Measurements from ENCODE around the gene ZFP2.
A peak's percentile ranks its signal among the peaks of the same experiment; 100 is the strongest.
"Not testable (repeated sequence)": the region's sequence is repeated elsewhere in the genome, so short reads cannot be mapped to it uniquely, and the experiment has no call there.

Gene ZFP2

GRCh38 chr5:178895615-178896571 lies at the start of gene ZFP2:
Gene ZFP2, plus strand, starts transcription at chr5:178895913. Its CDS starts 35,401 bp downstream, at chr5:178931314.
- DNase-seq, result peak; percentile 42

GRCh38 chr5:178849316-178849715 lies 46.4 kb upstream of the ZFP2 start:
- DNase-seq, result no peak

- DNase-seq, result no peak
Measured at GRCh38 chr5:178851951-178852350, 43.8 kb upstream of the ZFP2 start.

- DNase-seq, result no peak
Measured at GRCh38 chr5:178854284-178854683, 41.4 kb upstream of the ZFP2 start.

GRCh38 chr5:178859625-178860521 lies 35.8 kb upstream of the ZFP2 start, which contains the start of gene ZNF354B:
Gene ZNF354B, plus strand, starts transcription at chr5:178859953. Its CDS starts 1,095 bp downstream, at chr5:178861048.
- DNase-seq, result peak; percentile 74

- DNase-seq, result not testable (repeated sequence)
Measured at GRCh38 chr5:178860615-178861014, 35.1 kb upstream of the ZFP2 start.

GRCh38 chr5:178861627-178862026 lies 34.1 kb upstream of the ZFP2 start:
- no peak for DNase-seq

- no peak for DNase-seq
Measured at GRCh38 chr5:178866946-178867345, 28.8 kb upstream of the ZFP2 start.

- no peak for DNase-seq
Measured at GRCh38 chr5:178869577-178869976, 26.1 kb upstream of the ZFP2 start.

GRCh38 chr5:178870411-178870810 lies 25.3 kb upstream of the ZFP2 start:
- DNase-seq, result no peak

GRCh38 chr5:178872302-178872701 lies 23.4 kb upstream of the ZFP2 start:
- no peak for DNase-seq

- not testable (repeated sequence) for DNase-seq
Measured at GRCh38 chr5:178883115-178883694, 12.5 kb upstream of the ZFP2 start.

GRCh38 chr5:178883815-178884430 lies 11.8 kb upstream of the ZFP2 start:
- DNase-seq, result no peak

GRCh38 chr5:178899289-178899688 lies 3.6 kb downstream of the ZFP2 start:
- no peak for DNase-seq

GRCh38 chr5:178902849-178903248 lies 7.1 kb downstream of the ZFP2 start:
- no peak for DNase-seq

GRCh38 chr5:178931846-178932760 lies 36.4 kb downstream of the ZFP2 start:
- DNase-seq, result no peak

- DNase-seq, result no peak
Measured at GRCh38 chr5:178940569-178941360, 45.1 kb downstream of the ZFP2 start, which contains the start of gene ZNF454. Gene ZNF454, plus strand, starts transcription at chr5:178941198. Its CDS starts 1,594 bp downstream, at chr5:178942792.

GRCh38 chr5:178941361-178941760 lies 45.6 kb downstream of the ZFP2 start:
- DNase-seq, result no peak

GRCh38 chr5:178965465-178966055 lies 69.8 kb downstream of the ZFP2 start:
- DNase-seq, result no peak

- no peak for DNase-seq
Measured at GRCh38 chr5:178981381-178981780, 85.7 kb downstream of the ZFP2 start.
